ENCODE measurements around the gene GRHL1. TPM values are rescaled to one million over a fixed set of nuclear protein-coding genes. Genes with fewer than 3 reads are reported as not detected.

Gene GRHL1, protein sequence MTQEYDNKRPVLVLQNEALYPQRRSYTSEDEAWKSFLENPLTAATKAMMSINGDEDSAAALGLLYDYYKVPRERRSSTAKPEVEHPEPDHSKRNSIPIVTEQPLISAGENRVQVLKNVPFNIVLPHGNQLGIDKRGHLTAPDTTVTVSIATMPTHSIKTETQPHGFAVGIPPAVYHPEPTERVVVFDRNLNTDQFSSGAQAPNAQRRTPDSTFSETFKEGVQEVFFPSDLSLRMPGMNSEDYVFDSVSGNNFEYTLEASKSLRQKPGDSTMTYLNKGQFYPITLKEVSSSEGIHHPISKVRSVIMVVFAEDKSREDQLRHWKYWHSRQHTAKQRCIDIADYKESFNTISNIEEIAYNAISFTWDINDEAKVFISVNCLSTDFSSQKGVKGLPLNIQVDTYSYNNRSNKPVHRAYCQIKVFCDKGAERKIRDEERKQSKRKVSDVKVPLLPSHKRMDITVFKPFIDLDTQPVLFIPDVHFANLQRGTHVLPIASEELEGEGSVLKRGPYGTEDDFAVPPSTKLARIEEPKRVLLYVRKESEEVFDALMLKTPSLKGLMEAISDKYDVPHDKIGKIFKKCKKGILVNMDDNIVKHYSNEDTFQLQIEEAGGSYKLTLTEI
- total RNA-seq (1 to 10 TPM; 1.1 to 5.3 (median 2.2) TPM), polyA plus RNA-seq (1 to 10 TPM in 1 of 2 donors, under 1 TPM in 1; 0.95 to 2.4 TPM)

DNA sequence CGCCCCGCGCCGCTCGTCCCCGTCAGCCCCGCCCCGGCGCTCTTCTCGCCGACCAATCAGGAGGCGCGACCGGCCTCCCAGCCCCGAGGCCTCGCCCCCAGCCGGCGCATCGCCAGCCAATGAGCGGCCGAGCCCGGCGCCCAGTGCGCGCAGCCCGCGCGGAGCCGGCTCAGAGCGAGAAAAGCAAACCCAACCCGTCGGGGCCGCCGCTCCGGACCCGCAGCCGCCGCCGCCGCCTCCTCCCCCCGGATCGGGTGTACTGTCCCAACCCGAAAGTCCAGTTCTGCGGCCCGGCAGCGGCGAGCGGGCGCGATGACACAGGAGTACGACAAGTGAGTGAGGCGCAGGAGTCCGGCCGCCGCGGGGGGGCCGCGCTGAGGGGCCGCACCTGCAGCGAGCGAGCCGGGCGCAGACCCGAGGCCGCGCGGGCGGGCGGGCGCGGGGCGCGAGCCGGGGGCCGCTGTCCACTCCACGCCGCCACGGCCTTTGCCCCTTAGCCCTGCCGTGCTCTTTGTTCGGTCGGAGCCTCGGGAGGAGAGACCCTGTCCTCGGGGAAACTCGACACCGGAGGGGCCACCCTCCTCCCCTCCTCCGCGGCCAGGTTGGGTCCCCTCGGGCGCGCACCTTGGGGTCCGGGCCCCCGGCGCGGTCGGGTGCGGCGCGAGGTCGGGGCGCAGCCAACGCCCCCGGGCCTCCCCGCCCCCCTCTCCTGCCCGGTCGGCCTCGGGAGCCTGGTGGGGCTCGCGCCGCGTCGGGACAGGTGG, at the start of gene GRHL1:
GRHL1 (plus strand) TSS at position 172 of the 764 bp plus-strand sequence; CDS start at position 313, 141 bp downstream.
- TF ChIP-seq, protein P1, sequence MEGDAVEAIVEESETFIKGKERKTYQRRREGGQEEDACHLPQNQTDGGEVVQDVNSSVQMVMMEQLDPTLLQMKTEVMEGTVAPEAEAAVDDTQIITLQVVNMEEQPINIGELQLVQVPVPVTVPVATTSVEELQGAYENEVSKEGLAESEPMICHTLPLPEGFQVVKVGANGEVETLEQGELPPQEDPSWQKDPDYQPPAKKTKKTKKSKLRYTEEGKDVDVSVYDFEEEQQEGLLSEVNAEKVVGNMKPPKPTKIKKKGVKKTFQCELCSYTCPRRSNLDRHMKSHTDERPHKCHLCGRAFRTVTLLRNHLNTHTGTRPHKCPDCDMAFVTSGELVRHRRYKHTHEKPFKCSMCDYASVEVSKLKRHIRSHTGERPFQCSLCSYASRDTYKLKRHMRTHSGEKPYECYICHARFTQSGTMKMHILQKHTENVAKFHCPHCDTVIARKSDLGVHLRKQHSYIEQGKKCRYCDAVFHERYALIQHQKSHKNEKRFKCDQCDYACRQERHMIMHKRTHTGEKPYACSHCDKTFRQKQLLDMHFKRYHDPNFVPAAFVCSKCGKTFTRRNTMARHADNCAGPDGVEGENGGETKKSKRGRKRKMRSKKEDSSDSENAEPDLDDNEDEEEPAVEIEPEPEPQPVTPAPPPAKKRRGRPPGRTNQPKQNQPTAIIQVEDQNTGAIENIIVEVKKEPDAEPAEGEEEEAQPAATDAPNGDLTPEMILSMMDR (IDR thresholded peaks at IDR 0.05): no peak
- intact Hi-C loops (cut with DNase I): no loop called here
- 0% methylated on average over 30 to 111 of the region's 111 CpGs for WGBS, 2 donors
- peak within 1 kb of the TSS in 3 of 4 donors; percentile 49 to 71 (median 64) for H3K27ac ChIP-seq
- H3K4me1 ChIP-seq: peaks cover 8 to 16% (median 16%) of the 10 kb centered on the region in 3 donors
- ATAC-seq (peak; percentile 94 to 97 (median 97)), FAIRE-seq (no peak), DNase-seq (peak; percentile 91 to 98 (median 96))
- peak within 1 kb of the TSS; percentile 55 to 81 (median 64) for H3K4me3 ChIP-seq
- no peaks in the 10 kb centered on the region for H3K27me3 ChIP-seq
- H3K36me3 ChIP-seq: no peaks in the 10 kb centered on the region
- H3K9me3 ChIP-seq: no peaks in the 10 kb centered on the region

DNA sequence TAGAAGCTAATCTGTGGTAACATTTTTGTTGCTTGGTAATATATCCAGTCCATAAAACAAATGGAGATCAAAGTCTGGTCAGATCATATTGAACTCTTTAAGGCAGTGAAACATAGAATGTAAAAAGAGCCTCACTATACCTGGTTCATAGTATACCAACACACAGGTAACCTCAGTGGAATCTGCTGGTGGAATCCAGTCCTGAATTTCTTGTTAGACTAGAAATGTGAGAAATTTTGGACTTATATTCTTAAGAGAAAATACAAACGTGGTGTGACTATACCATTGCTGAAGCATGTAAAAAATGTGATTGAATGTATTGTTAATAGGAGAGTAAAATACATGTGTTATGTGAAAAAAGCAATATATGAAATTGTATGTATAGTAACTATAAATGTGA, 46.1 kb upstream of the GRHL1 start:
- DNase-seq (no peak), ATAC-seq (no peak), FAIRE-seq (no peak)
- Histone ChIP-seq H3K9me3 (no peaks in the 10 kb centered on the region), H3K27me3 (no peaks in the 10 kb centered on the region), H3K4me3 (no peak overlapping the region), H3K27ac (no peak overlapping the region), H3K4me1 (no peaks in the 10 kb centered on the region), H3K36me3 (no peaks in the 10 kb centered on the region)
- TF ChIP-seq, protein P1 (IDR thresholded peaks at IDR 0.05): no peak
- WGBS, 2 donors: 37 to 40% methylated on average over 1 of the region's 1 CpG
- intact Hi-C loops (cut with DNase I): no loop called here

DNA sequence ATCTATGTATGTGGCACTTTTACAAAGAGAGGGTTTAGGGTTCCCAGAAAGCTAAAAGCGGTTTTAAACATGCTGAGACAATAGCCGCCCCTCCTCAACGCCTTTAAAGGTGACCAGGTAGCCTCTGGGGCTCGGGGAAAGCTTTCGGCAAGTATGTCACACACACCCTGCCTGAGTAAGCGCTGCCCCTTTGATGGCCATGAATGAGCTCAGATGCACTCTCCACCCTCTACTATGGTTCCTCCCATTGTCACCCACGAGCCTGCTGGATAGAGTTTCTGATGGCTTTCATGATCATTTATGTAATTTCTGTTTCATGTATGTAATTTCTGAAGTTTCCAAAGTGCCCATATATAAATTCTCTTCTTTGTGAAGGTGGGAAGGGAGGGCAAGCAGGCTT, 44.1 kb upstream of the GRHL1 start:
- DNase-seq (no peak), ATAC-seq (no peak), FAIRE-seq (no peak)
- no peaks in the 10 kb centered on the region for H3K9me3 ChIP-seq
- no peak overlapping the region for H3K4me3 ChIP-seq
- no peaks in the 10 kb centered on the region for H3K36me3 ChIP-seq
- intact Hi-C loops (cut with DNase I): no loop called here
- no peak overlapping the region for H3K27ac ChIP-seq
- no peaks in the 10 kb centered on the region for H3K4me1 ChIP-seq
- no peaks in the 10 kb centered on the region for H3K27me3 ChIP-seq
- 96 to 99% methylated on average over 7 of the region's 7 CpGs for WGBS, 2 donors
- TF ChIP-seq, protein P1 (IDR thresholded peaks at IDR 0.05): no peak

DNA sequence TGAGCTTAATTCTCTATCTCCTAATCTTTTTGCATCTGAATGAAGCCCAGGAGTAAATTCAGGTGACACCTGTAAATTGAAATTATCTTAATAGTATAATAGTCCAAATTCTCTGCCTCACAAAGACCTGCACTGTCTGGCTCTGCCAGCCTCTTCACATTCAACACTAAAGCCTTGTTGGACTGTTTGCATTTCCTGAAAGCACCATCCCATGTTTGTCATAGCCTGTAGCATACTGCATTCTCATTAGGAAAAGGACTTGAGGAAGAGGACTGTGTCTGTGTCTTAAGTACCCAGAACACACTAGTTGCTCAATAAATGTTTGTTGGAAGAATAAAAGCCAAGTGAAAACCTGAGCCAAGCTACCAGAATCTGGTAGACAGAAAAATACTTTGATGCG, 42.9 kb upstream of the GRHL1 start:
- DNase-seq: no peak
- Histone ChIP-seq H3K4me3 (no peak overlapping the region), H3K36me3 (peaks cover 0 to 5% (median 0%) of the 10 kb centered on the region in 3 donors), H3K9me3 (no peaks in the 10 kb centered on the region), H3K27ac (no peak overlapping the region), H3K4me1 (no peaks in the 10 kb centered on the region), H3K27me3 (no peaks in the 10 kb centered on the region)
- no peak for ATAC-seq
- WGBS, 2 donors: 98 to 99% methylated on average over 1 of the region's 1 CpG
- TF ChIP-seq, protein P1 (IDR thresholded peaks at IDR 0.05): no peak
- no peak for FAIRE-seq
- intact Hi-C loops (cut with DNase I): no loop called here

All from pancreas (tissue), 10 donors.